PFSK-1 (cell line): ENCODE data around the gene DYNC1H1.

Experiments
- POLR2AphosphoS5 ChIP-seq: IDR thresholded peaks from 2 replicates; pipeline ENCODE4 v1.6.1; 2012; ENCODE audit warnings: low read depth, mild to moderate bottlenecking, control low read depth, low read length, moderate library complexity
- TAF1 ChIP-seq: IDR thresholded peaks from 2 replicates; pipeline ENCODE4 v1.6.1; 2012; ENCODE audit warnings: low read length, control low read depth, borderline replicate concordance; ENCODE audit not compliant: insufficient read depth
- TF ChIP-seq, protein P1 (sequence below), 2 experiments: IDR thresholded peaks; 2 replicates each; pipeline versions ENCODE4 v1.6.1 to v1.8.0; 2011 to 2012; ENCODE audit warnings: low read depth in 2 of 2, low read length in 2 of 2, control low read depth in 1 of 2, inconsistent platforms in 1 of 2, mild to moderate bottlenecking in 1 of 2, moderate library complexity in 1 of 2; ENCODE audit not compliant: insufficient read depth in 1 of 2

DNA sequence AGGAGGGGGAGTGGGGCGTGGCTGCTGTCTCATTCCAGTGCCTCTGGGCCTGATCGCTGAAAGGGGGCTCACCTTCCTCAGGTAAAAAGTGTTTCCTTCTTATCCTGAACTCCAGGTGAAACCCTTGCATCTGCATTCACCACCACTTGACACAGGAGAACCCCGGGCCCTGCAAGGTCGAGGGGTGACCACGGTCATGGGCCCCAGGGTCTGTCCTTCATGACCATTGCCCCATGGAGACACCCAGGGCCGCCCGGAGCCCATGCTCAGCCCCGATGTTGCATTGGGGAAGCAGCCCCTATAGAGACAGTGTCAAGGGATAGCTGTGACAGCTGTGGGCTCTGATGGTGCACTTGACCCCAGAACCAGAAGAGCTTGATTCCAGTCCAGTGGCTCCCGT, 34.4 kb upstream of the DYNC1H1 start:
- TF ChIP-seq, protein P1, sequence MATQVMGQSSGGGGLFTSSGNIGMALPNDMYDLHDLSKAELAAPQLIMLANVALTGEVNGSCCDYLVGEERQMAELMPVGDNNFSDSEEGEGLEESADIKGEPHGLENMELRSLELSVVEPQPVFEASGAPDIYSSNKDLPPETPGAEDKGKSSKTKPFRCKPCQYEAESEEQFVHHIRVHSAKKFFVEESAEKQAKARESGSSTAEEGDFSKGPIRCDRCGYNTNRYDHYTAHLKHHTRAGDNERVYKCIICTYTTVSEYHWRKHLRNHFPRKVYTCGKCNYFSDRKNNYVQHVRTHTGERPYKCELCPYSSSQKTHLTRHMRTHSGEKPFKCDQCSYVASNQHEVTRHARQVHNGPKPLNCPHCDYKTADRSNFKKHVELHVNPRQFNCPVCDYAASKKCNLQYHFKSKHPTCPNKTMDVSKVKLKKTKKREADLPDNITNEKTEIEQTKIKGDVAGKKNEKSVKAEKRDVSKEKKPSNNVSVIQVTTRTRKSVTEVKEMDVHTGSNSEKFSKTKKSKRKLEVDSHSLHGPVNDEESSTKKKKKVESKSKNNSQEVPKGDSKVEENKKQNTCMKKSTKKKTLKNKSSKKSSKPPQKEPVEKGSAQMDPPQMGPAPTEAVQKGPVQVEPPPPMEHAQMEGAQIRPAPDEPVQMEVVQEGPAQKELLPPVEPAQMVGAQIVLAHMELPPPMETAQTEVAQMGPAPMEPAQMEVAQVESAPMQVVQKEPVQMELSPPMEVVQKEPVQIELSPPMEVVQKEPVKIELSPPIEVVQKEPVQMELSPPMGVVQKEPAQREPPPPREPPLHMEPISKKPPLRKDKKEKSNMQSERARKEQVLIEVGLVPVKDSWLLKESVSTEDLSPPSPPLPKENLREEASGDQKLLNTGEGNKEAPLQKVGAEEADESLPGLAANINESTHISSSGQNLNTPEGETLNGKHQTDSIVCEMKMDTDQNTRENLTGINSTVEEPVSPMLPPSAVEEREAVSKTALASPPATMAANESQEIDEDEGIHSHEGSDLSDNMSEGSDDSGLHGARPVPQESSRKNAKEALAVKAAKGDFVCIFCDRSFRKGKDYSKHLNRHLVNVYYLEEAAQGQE (IDR thresholded peaks at IDR 0.05; ENCODE audit: insufficient read depth in 1 of 2, low read depth in 2 of 2, low read length in 2 of 2), result no peak
- TF ChIP-seq TAF1 (no peak), POLR2AphosphoS5 (no peak)
